Measurements from ENCODE around the gene MIB2. TPM values are rescaled to one million over a fixed set of nuclear protein-coding genes. Genes with fewer than 3 reads are reported as not detected.
"Not testable (repeated sequence)": the region's sequence is repeated elsewhere in the genome, so short reads cannot be mapped to it uniquely, and the experiment has no call there.

MIB2 gene
- total and polyA plus RNA-seq, 2 donors (not counting 1 experiment from before 2014, with no cell fraction given), result 94.0 to 95.9 TPM

DNA sequence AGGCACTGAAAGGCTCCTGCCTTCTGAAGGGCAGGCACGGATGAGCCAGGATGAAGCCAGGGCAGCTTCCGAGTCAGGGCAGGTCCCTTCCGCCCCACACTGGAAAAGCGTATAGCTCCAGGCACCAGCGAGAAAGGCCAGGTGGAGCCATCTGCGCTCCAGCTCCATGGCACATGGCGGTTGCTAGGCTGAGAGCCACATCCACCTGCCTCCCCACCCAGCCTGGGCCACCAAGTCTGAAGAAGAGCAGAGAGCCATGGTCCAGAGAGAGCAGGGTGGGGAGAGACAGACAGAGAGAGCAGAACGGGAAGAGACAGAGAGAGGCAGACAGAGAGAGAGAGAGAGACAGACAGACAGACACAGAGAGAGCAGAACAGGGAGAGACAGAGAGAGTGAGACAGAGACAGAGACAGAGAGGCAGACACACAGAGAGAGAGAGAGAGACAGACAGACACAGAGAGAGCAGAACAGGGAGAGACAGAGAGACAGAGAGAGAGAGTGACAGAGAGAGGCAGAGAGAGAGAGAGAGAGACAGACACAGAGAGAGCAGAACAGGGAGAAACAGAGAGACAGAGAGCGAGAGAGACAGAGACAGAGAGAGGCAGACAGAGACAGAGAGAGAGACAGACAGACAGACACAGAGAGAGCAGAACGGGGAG, 20.6 kb upstream of the MIB2 start:
- Histone ChIP-seq H2AFZ (ENCODE audit: insufficient read depth, low read depth, low read length, poor library complexity, severe bottlenecking) (peak overlapping the region; percentile 28), H3K4me3 (ENCODE audit: control extremely low read depth in 1 of 5, extremely low read depth in 1 of 5, insufficient read depth in 1 of 5, low read depth in 2 of 5, low read length in 4 of 5) (no peak overlapping the region), H3K27me3 (replicated peaks in 1 of 4; ENCODE audit: control extremely low read depth in 1 of 4, control insufficient read depth in 3 of 4, insufficient read depth in 4 of 4, low read length in 3 of 4) (peaks cover 0 to 22% (median 6%) of the 10 kb centered on the region in 4 experiments), H3K9me3 (ENCODE audit: control extremely low read depth in 1 of 3, control insufficient read depth in 2 of 3, insufficient read depth in 1 of 3, low read length in 2 of 3) (peaks cover 0 to 5% (median 0%) of the 10 kb centered on the region in 3 donors), H3K36me3 (replicated peaks in 1 of 2; ENCODE audit: control extremely low read depth in 1 of 2, control insufficient read depth in 1 of 2, extremely low read depth in 1 of 2, insufficient read depth in 2 of 2, low read length in 1 of 2) (no peaks in the 10 kb centered on the region), H4K20me1 (ENCODE audit: control insufficient read depth, insufficient read depth, low read length, poor library complexity, severe bottlenecking) (no peaks in the 10 kb centered on the region), H3K4me1 (ENCODE audit: control insufficient read depth in 2 of 2, insufficient read depth in 2 of 2, low read length in 2 of 2) (peaks cover 4 to 15% of the 10 kb centered on the region in 2 donors), H3K27ac (ENCODE audit: low read length in 2 of 2) (no peak overlapping the region), H3K9ac (ENCODE audit: low read length) (no peak overlapping the region), H3K4me2 (replicated peaks; ENCODE audit: low read depth, low read length, poor library complexity, severe bottlenecking) (no peak overlapping the region), H3K79me2 (ENCODE audit: control insufficient read depth, insufficient read depth, low read length) (no peaks in the 10 kb centered on the region)
- intact Hi-C loops (cut with micrococcal nuclease), result no loop called here
- no peak overlapping the region for H3K27ac Mint-ChIP-seq
- ATAC-seq (ENCODE audit: low read depth) (no peak), DNase-seq (peak; percentile 29)
- H3K4me1 Mint-ChIP-seq, result peaks cover 12% of the 10 kb centered on the region
- H3K9me3 Mint-ChIP-seq (ENCODE audit: insufficient read depth), result no peaks in the 10 kb centered on the region
- peaks cover 11% of the 10 kb centered on the region for H3K27me3 Mint-ChIP-seq
- ChIA-PET CTCF (no interaction called here), POLR2A (no interaction called here)
- TF ChIP-seq EZH2 (IDR thresholded peaks at IDR 0.05; ENCODE audit: borderline replicate concordance, insufficient read depth, low read depth, low read length, poor library complexity, severe bottlenecking), result no peak
- TF ChIP-seq, protein P1, sequence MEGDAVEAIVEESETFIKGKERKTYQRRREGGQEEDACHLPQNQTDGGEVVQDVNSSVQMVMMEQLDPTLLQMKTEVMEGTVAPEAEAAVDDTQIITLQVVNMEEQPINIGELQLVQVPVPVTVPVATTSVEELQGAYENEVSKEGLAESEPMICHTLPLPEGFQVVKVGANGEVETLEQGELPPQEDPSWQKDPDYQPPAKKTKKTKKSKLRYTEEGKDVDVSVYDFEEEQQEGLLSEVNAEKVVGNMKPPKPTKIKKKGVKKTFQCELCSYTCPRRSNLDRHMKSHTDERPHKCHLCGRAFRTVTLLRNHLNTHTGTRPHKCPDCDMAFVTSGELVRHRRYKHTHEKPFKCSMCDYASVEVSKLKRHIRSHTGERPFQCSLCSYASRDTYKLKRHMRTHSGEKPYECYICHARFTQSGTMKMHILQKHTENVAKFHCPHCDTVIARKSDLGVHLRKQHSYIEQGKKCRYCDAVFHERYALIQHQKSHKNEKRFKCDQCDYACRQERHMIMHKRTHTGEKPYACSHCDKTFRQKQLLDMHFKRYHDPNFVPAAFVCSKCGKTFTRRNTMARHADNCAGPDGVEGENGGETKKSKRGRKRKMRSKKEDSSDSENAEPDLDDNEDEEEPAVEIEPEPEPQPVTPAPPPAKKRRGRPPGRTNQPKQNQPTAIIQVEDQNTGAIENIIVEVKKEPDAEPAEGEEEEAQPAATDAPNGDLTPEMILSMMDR (IDR thresholded peaks at IDR 0.05), result no peak
- WGBS (ENCODE audit: insufficient coverage), result 86% methylated on average over 10 of the region's 10 CpGs
- no peak overlapping the region for H3K4me3 Mint-ChIP-seq

DNA sequence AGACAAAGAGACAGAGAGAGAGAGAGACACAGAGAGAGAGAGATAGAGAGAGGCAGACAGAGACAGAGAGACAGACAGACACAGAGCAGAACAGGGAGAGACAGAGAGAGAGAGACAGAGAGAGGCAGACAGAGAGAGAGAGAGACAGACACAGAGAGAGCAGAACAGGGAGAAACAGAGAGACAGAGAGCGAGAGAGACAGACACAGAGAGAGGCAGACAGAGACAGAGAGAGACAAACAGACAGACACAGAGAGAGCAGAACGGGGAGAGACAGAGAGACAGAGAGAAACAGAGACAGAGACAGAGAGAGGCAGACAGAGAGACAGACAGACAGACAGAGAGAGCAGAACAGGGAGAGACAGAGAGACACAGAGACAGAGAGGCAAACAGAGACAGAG, 20.0 kb upstream of the MIB2 start:
- Histone ChIP-seq H3K27me3 (replicated peaks in 1 of 4; ENCODE audit: control extremely low read depth in 1 of 4, control insufficient read depth in 3 of 4, insufficient read depth in 4 of 4, low read length in 3 of 4) (peaks cover 0 to 21% (median 6%) of the 10 kb centered on the region in 4 experiments), H3K4me1 (ENCODE audit: control insufficient read depth in 2 of 2, insufficient read depth in 2 of 2, low read length in 2 of 2) (peaks cover 5 to 17% of the 10 kb centered on the region in 2 donors), H2AFZ (ENCODE audit: insufficient read depth, low read depth, low read length, poor library complexity, severe bottlenecking) (peak overlapping the region; percentile 28)
- H3K9me3 ChIP-seq (ENCODE audit: control extremely low read depth in 1 of 3, control insufficient read depth in 2 of 3, insufficient read depth in 1 of 3, low read length in 2 of 3); H3K4me2 ChIP-seq (replicated peaks; ENCODE audit: low read depth, low read length, poor library complexity, severe bottlenecking); DNase-seq; H4K20me1 ChIP-seq (ENCODE audit: control insufficient read depth, insufficient read depth, low read length, poor library complexity, severe bottlenecking); intact Hi-C loops (cut with micrococcal nuclease); CTCF ChIA-PET; H3K4me3 ChIP-seq (ENCODE audit: control extremely low read depth in 1 of 5, extremely low read depth in 1 of 5, insufficient read depth in 1 of 5, low read depth in 2 of 5, low read length in 4 of 5); ATAC-seq (ENCODE audit: low read depth); H3K9me3 Mint-ChIP-seq (ENCODE audit: insufficient read depth); H3K27ac ChIP-seq (ENCODE audit: low read length in 2 of 2); H3K36me3 ChIP-seq (replicated peaks in 1 of 2; ENCODE audit: control extremely low read depth in 1 of 2, control insufficient read depth in 1 of 2, extremely low read depth in 1 of 2, insufficient read depth in 2 of 2, low read length in 1 of 2); H3K9ac ChIP-seq (ENCODE audit: low read length); POLR2A ChIA-PET; H3K4me3 Mint-ChIP-seq; H3K79me2 ChIP-seq (ENCODE audit: control insufficient read depth, insufficient read depth, low read length); H3K27ac Mint-ChIP-seq: not testable (repeated sequence)
- H3K27me3 Mint-ChIP-seq, result peaks cover 11% of the 10 kb centered on the region
- H3K4me1 Mint-ChIP-seq, result peaks cover 12% of the 10 kb centered on the region
- WGBS (ENCODE audit: insufficient coverage), result 58% methylated on average over 2 of the region's 2 CpGs

Measured in B cell (primary cell).